Ishikawa (cell line): ENCODE measurements around the gene KRTAP9-8.

Experiments
- CEBPB ChIP-seq: IDR thresholded peaks from 2 replicates; pipeline ENCODE4 v1.6.1; 2012
- CREB1 ChIP-seq: IDR thresholded peaks from 2 replicates; pipeline ENCODE4 v1.6.1; 2012; ENCODE audit warnings: low read depth
- EGR1 ChIP-seq: IDR thresholded peaks from 2 replicates; pipeline ENCODE4 v1.6.1; 2012
- EP300 ChIP-seq: IDR thresholded peaks from 2 replicates; pipeline ENCODE4 v1.6.1; 2012; ENCODE audit warnings: borderline replicate concordance
- FOXM1 ChIP-seq: IDR thresholded peaks from 2 replicates; pipeline ENCODE4 v1.6.1; 2012; ENCODE audit warnings: low read depth, borderline replicate concordance
- NFIC ChIP-seq: IDR thresholded peaks from 2 replicates; pipeline ENCODE4 v1.6.1; 2012
- RAD21 ChIP-seq: IDR thresholded peaks from 2 replicates; pipeline ENCODE4 v1.6.1; 2012; ENCODE audit warnings: low read depth
- TAF1 ChIP-seq: IDR thresholded peaks from 2 replicates; pipeline ENCODE4 v1.6.1; 2012; ENCODE audit warnings: low read depth, mild to moderate bottlenecking
- TCF12 ChIP-seq: IDR thresholded peaks from 2 replicates; pipeline ENCODE4 v1.6.1; 2012; ENCODE audit warnings: low read depth
- TEAD4 ChIP-seq: IDR thresholded peaks from 2 replicates; pipeline ENCODE4 v1.6.1; 2012
- USF1 ChIP-seq: IDR thresholded peaks from 2 replicates; pipeline ENCODE4 v1.6.1; 2012
- YY1 ChIP-seq: IDR thresholded peaks from 2 replicates; pipeline ENCODE4 v1.6.1; 2012; ENCODE audit warnings: low read depth
- ZBTB7A ChIP-seq: IDR thresholded peaks from 2 replicates; pipeline ENCODE4 v1.6.1; 2012; ENCODE audit warnings: low read depth
- TF ChIP-seq, protein P1 (sequence below): IDR thresholded peaks from 2 replicates; pipeline ENCODE4 v1.6.1; 2012; ENCODE audit warnings: low read depth, mild to moderate bottlenecking
- TF ChIP-seq, protein P2 (sequence below): IDR thresholded peaks from 2 replicates; pipeline ENCODE4 v1.6.1; 2012

The KRTAP9-8 gene

GRCh38 chr17:41237949-41238437, at the start of gene KRTAP9-8:
Gene KRTAP9-8, plus strand, starts transcription at chr17:41237999. Its CDS starts 53 bp downstream, at chr17:41238052.
- peak; percentile 94 for TF ChIP-seq TCF12

- TF ChIP-seq TCF12: peak; percentile 82
Observed at GRCh38 chr17:41189837-41190318, 47.9 kb upstream of the KRTAP9-8 start, which contains the start of gene KRTAP9-1. Gene KRTAP9-1, plus strand, starts transcription at chr17:41189887. Its CDS starts 0 bp downstream, at chr17:41189887.

DNA sequence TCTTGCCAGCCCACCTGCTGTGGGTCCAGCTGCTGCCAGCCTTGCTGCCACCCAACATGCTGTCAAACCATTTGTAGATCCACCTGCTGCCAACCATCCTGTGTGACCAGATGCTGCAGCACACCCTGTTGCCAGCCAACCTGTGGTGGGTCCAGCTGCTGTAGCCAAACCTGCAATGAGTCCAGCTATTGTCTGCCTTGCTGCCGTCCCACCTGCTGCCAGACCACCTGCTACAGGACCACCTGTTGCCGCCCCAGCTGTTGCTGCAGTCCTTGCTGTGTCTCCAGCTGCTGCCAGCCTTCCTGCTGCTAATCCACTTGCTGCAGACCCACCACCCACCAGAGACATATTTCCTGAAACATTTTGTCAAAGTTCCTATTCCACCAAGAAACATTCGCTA, 47.5 kb upstream of the KRTAP9-8 start:
- TF ChIP-seq CEBPB (no peak), ZBTB7A (no peak), RAD21 (no peak), FOXM1 (no peak), YY1 (no peak), USF1 (no peak), TCF12 (no peak; the same call in 1 of the 2 replicates), NFIC (no peak), TEAD4 (no peak)
- TF ChIP-seq, protein P1, sequence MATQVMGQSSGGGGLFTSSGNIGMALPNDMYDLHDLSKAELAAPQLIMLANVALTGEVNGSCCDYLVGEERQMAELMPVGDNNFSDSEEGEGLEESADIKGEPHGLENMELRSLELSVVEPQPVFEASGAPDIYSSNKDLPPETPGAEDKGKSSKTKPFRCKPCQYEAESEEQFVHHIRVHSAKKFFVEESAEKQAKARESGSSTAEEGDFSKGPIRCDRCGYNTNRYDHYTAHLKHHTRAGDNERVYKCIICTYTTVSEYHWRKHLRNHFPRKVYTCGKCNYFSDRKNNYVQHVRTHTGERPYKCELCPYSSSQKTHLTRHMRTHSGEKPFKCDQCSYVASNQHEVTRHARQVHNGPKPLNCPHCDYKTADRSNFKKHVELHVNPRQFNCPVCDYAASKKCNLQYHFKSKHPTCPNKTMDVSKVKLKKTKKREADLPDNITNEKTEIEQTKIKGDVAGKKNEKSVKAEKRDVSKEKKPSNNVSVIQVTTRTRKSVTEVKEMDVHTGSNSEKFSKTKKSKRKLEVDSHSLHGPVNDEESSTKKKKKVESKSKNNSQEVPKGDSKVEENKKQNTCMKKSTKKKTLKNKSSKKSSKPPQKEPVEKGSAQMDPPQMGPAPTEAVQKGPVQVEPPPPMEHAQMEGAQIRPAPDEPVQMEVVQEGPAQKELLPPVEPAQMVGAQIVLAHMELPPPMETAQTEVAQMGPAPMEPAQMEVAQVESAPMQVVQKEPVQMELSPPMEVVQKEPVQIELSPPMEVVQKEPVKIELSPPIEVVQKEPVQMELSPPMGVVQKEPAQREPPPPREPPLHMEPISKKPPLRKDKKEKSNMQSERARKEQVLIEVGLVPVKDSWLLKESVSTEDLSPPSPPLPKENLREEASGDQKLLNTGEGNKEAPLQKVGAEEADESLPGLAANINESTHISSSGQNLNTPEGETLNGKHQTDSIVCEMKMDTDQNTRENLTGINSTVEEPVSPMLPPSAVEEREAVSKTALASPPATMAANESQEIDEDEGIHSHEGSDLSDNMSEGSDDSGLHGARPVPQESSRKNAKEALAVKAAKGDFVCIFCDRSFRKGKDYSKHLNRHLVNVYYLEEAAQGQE: no peak
- TF ChIP-seq, protein P2, sequence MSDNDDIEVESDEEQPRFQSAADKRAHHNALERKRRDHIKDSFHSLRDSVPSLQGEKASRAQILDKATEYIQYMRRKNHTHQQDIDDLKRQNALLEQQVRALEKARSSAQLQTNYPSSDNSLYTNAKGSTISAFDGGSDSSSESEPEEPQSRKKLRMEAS: no peak

GRCh38 chr17:41196068-41196467, 41.7 kb upstream of the KRTAP9-8 start:
- no peak for TF ChIP-seq CREB1
- TF ChIP-seq, protein P2: no peak
- no peak for TF ChIP-seq TCF12
- TF ChIP-seq TAF1: no peak
- TF ChIP-seq, protein P1: no peak
- no peak for TF ChIP-seq TEAD4
- TF ChIP-seq EP300: no peak
- TF ChIP-seq USF1: no peak
- TF ChIP-seq RAD21: no peak
- TF ChIP-seq FOXM1: no peak
- no peak for TF ChIP-seq NFIC
- TF ChIP-seq CEBPB: no peak
- TF ChIP-seq EGR1: no peak
- TF ChIP-seq ZBTB7A: no peak
- no peak for TF ChIP-seq YY1

DNA sequence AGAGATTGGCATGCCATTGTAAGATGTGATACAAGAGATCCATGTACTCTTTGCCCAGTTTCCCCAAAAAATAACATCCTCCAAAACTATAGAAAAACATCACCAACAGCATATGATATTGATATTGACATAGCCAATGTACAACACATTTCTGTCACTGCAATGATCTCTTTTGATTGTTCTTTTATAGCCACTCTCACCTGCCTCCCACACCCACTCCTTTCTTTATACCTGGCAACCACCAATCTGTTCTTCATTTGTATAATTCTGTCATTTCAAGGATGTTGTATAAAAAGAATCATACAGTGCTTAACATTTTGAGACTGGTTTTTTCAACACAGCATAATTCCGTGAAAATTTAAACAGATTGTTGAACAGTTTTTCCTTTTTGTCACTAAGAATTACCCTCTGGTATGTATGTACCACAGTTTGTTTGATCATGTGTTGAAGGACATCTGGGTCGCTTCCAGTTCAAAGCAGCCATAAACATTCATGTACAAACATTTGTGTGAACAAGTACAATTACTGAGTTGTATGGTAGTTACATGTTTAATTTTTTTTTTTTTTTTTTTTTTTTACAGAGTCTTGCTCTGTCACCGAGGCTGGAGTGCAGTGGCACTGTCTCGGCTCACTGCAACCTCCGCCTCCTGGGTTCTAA, 38.2 kb upstream of the KRTAP9-8 start:
- TF ChIP-seq NFIC (no peak), EGR1 (no peak), CEBPB (no peak), TCF12 (no peak), FOXM1 (no peak), RAD21 (no peak), EP300 (no peak), TAF1 (no peak), TEAD4 (no peak), CREB1 (no peak), YY1 (no peak), USF1 (no peak), ZBTB7A (no peak)
- TF ChIP-seq, protein P1: no peak
- TF ChIP-seq, protein P2: no peak
